ENCODE data around the gene TRIM29. TPM values are rescaled to one million over a fixed set of nuclear protein-coding genes. Genes with fewer than 3 reads are reported as not detected.

The TRIM29 gene
- total RNA-seq, 1 donor from 2014 or later = 56.7 TPM

GRCh38 chr11:120089036-120090001, 48.6 kb downstream of the TRIM29 start:
- H3K9me3 Mint-ChIP-seq = no peaks in the 10 kb centered on the region
- H3K27me3 Mint-ChIP-seq = peaks cover 2% of the 10 kb centered on the region
- H3K27ac Mint-ChIP-seq = no peak overlapping the region
- DNase-seq (ENCODE audit: extremely low spot score, unreplicated experiment) = no peak
- TF ChIP-seq CTCF (conservative IDR thresholded peaks at IDR 0.05) = no peak
- no peak overlapping the region for H3K4me3 Mint-ChIP-seq
- H3K36me3 Mint-ChIP-seq = peaks cover 5% of the 10 kb centered on the region
- no peaks in the 10 kb centered on the region for H3K4me1 Mint-ChIP-seq (ENCODE audit: unreplicated experiment)

GRCh38 chr11:120088056-120088455, 49.9 kb downstream of the TRIM29 start:
- H3K4me3 Mint-ChIP-seq = no peak overlapping the region
- no peaks in the 10 kb centered on the region for H3K9me3 Mint-ChIP-seq
- no peak for DNase-seq (ENCODE audit: extremely low spot score, unreplicated experiment)
- H3K27ac Mint-ChIP-seq = no peak overlapping the region
- no peak for TF ChIP-seq CTCF (conservative IDR thresholded peaks at IDR 0.05)
- peaks cover 2% of the 10 kb centered on the region for H3K27me3 Mint-ChIP-seq
- H3K36me3 Mint-ChIP-seq = peaks cover 5% of the 10 kb centered on the region
- no peaks in the 10 kb centered on the region for H3K4me1 Mint-ChIP-seq (ENCODE audit: unreplicated experiment)

GRCh38 chr11:120086651-120087050, 51.3 kb downstream of the TRIM29 start:
- Mint-ChIP-seq H3K36me3 (peaks cover 5% of the 10 kb centered on the region), H3K27me3 (peaks cover 2% of the 10 kb centered on the region)

GRCh38 chr11:120079750-120080610, 57.9 kb downstream of the TRIM29 start:
- no peak overlapping the region for H3K4me3 Mint-ChIP-seq
- H3K9me3 Mint-ChIP-seq = peaks cover 9% of the 10 kb centered on the region
- TF ChIP-seq CTCF (conservative IDR thresholded peaks at IDR 0.05) = peak; percentile 62
- H3K27ac Mint-ChIP-seq = no peak overlapping the region
- H3K27me3 Mint-ChIP-seq = peaks cover 5% of the 10 kb centered on the region
- no peak for DNase-seq (ENCODE audit: extremely low spot score, unreplicated experiment)
- peaks cover 3% of the 10 kb centered on the region for H3K36me3 Mint-ChIP-seq
- H3K4me1 Mint-ChIP-seq (ENCODE audit: unreplicated experiment) = peaks cover 5% of the 10 kb centered on the region

More at GRCh38 chr11:120086651-120087050, 51.3 kb downstream of the TRIM29 start:
- H3K4me1 Mint-ChIP-seq (ENCODE audit: unreplicated experiment) = no peaks in the 10 kb centered on the region
- no peak overlapping the region for H3K4me3 Mint-ChIP-seq
- H3K27ac Mint-ChIP-seq = no peak overlapping the region
- no peaks in the 10 kb centered on the region for H3K9me3 Mint-ChIP-seq
- no peak for DNase-seq (ENCODE audit: extremely low spot score, unreplicated experiment)
- TF ChIP-seq CTCF (conservative IDR thresholded peaks at IDR 0.05) = no peak

GRCh38 chr11:120078397-120078796, 59.5 kb downstream of the TRIM29 start:
- no peak overlapping the region for H3K4me3 Mint-ChIP-seq
- peaks cover 5% of the 10 kb centered on the region for H3K27me3 Mint-ChIP-seq
- H3K27ac Mint-ChIP-seq = no peak overlapping the region
- H3K9me3 Mint-ChIP-seq = peaks cover 9% of the 10 kb centered on the region
- no peak for TF ChIP-seq CTCF (conservative IDR thresholded peaks at IDR 0.05)
- H3K4me1 Mint-ChIP-seq (ENCODE audit: unreplicated experiment) = peaks cover 5% of the 10 kb centered on the region
- peaks cover 3% of the 10 kb centered on the region for H3K36me3 Mint-ChIP-seq
- no peak for DNase-seq (ENCODE audit: extremely low spot score, unreplicated experiment)

Data from type B pancreatic cell (in vitro differentiated cells).